OCI-LY1 (cell line): Measurements from ENCODE around the gene NUDT17.

Experiments
- H2AFZ ChIP-seq: fragments of 200-600 bp; sonication (generic), shearing (Covaris generic); 2 replicates; pipeline ENCODE4 v1.6.0; 2014; ENCODE audit warnings: antibody characterized with exemption, mild to moderate bottlenecking, low read length
- H3F3A ChIP-seq: fragments of 200-600 bp; sonication (generic), shearing (Covaris generic); 2 replicates; pipeline ENCODE4 v1.6.0; 2014; ENCODE audit warnings: mild to moderate bottlenecking, antibody characterized with exemption, low read length, moderate library complexity; ENCODE audit not compliant: insufficient read depth
- H3K27ac ChIP-seq: fragments of 200-600 bp; sonication (generic); 2 replicates; pipeline ENCODE4 v1.5.1; 2014; ENCODE audit warnings: low read length, mixed run types, mild to moderate bottlenecking, low read depth; ENCODE audit not compliant: poor library complexity, severe bottlenecking
- H3K27me3 ChIP-seq: fragments of 200-600 bp; sonication (generic); 2 replicates; pipeline ENCODE4 v1.6.0; 2014; ENCODE audit warnings: antibody characterized with exemption, mild to moderate bottlenecking, low read length, moderate library complexity; ENCODE audit not compliant: insufficient read depth
- H3K36me3 ChIP-seq: fragments of 200-600 bp; sonication (generic); 2 replicates; pipeline ENCODE4 v1.6.1; 2014; ENCODE audit warnings: mild to moderate bottlenecking, antibody characterized with exemption, low read length, moderate library complexity, mixed read lengths; ENCODE audit not compliant: insufficient read depth
- H3K4me1 ChIP-seq: fragments of 200-600 bp; sonication (generic); 2 replicates; pipeline ENCODE4 v1.5.1; 2014; ENCODE audit warnings: mild to moderate bottlenecking, low read length, moderate library complexity; ENCODE audit not compliant: insufficient read depth, severe bottlenecking
- H3K4me2 ChIP-seq: fragments of 200-600 bp; sonication (generic), shearing (Covaris generic); 2 replicates; pipeline ENCODE4 v1.6.1; 2014; ENCODE audit warnings: low read length
- H3K4me3 ChIP-seq: fragments of 200-600 bp; sonication (generic); 2 replicates; pipeline ENCODE4 v1.5.1; 2014; ENCODE audit warnings: low read length, low read depth, mild to moderate bottlenecking, mixed read lengths; ENCODE audit not compliant: poor library complexity, severe bottlenecking
- H3K79me2 ChIP-seq: fragments of 200-600 bp; shearing (Covaris generic); 2 replicates; pipeline ENCODE4 v1.6.1; 2016; ENCODE audit warnings: mixed run types, low read length, mixed read lengths; ENCODE audit not compliant: insufficient read depth
- H3K9ac ChIP-seq: fragments of 200-600 bp; sonication (generic), shearing (Covaris generic); 2 replicates; pipeline ENCODE4 v1.6.1; 2014; ENCODE audit warnings: mild to moderate bottlenecking, low read length, mixed read lengths
- H3K9me2 ChIP-seq: fragments of 200-600 bp; sonication (generic), shearing (Covaris generic); 2 replicates; pipeline ENCODE4 v1.6.1; 2014; ENCODE audit warnings: low read depth, mild to moderate bottlenecking, low read length, mixed read lengths
- H3K9me3 ChIP-seq: fragments of 200-600 bp; shearing (Covaris generic); 2 replicates; pipeline ENCODE4 v1.6.1; 2014; ENCODE audit warnings: low read length, mixed read lengths
- H4K20me1 ChIP-seq: fragments of 200-600 bp; sonication (generic), shearing (Covaris generic); 2 replicates; pipeline ENCODE4 v1.6.0; 2016; ENCODE audit warnings: mild to moderate bottlenecking, low read length; ENCODE audit not compliant: insufficient read depth
- CTCF ChIP-seq: fragments of 200-600 bp; sonication (generic), shearing (Covaris generic); IDR thresholded peaks from 2 replicates; pipeline ENCODE4 v1.5.1; 2017; ENCODE audit warnings: mild to moderate bottlenecking, antibody characterized with exemption, low read length, moderate library complexity, mixed read lengths
- EZH2 ChIP-seq: fragments of 200-600 bp; sonication (generic), shearing (Covaris generic); IDR thresholded peaks from 2 replicates; pipeline ENCODE4 v1.8.0; 2017; ENCODE audit warnings: borderline replicate concordance, mixed run types, mild to moderate bottlenecking, antibody characterized with exemption, low read length, moderate library complexity, mixed read lengths

Gene NUDT17

DNA sequence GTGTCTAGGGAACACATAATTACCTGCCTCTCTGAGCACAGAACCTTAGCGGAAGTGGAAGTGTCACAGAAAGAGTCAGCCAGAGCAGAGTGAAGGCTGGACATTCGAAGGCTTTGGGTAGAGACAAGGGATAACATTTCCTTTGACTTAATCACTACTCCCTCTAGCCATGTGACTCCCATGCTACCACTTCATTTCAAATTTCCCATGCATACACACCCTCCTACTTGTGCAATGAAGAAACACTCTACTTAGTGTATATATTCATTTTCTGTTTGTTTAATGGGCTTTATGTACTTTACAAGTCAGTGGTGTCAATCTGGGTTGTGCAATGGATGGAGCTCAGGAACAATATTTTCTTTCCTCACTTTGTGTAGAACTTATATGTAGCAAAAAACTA is 33.3 kb downstream of the NUDT17 start:
- Histone ChIP-seq H3K9ac (no peak overlapping the region), H3K9me2 (no peaks in the 10 kb centered on the region), H3K27me3 (peaks cover 4% of the 10 kb centered on the region; the same call in 1 of the 2 replicates), H3K36me3 (no peaks in the 10 kb centered on the region), H4K20me1 (no peaks in the 10 kb centered on the region), H3K4me3 (no peak overlapping the region), H3F3A (no peaks in the 10 kb centered on the region), H3K4me2 (no peak overlapping the region), H3K27ac (no peak overlapping the region), H2AFZ (no peak overlapping the region), H3K79me2 (no peaks in the 10 kb centered on the region), H3K9me3 (no peaks in the 10 kb centered on the region), H3K4me1 (no peaks in the 10 kb centered on the region)
- TF ChIP-seq CTCF: no peak

DNA sequence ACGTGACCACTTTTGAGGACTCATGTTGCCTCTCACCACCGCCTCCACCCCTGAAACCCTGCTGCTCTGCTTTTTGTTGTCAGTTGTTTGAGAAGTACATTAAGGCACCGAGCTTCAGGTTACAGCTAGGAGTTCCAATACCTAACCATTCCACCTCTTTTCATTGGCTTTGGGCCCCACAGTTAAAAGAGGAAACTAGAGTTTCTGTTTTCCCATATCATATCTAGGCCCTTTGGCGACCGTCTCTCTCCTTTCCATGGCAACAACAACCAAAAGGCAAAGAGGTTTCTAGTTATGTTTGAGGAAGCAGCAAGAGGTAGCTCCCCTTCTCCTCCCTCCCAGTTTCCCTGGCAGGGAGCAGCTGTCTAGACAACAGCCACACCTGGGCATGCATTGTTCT is 34.3 kb downstream of the NUDT17 start:
- Histone ChIP-seq H3K9me3 (no peaks in the 10 kb centered on the region), H3K9ac (no peak overlapping the region), H3K4me1 (no peaks in the 10 kb centered on the region), H3K79me2 (no peaks in the 10 kb centered on the region), H3F3A (no peaks in the 10 kb centered on the region), H3K27me3 (peaks cover 14% of the 10 kb centered on the region; the same call in 1 of the 2 replicates), H3K9me2 (no peaks in the 10 kb centered on the region), H4K20me1 (no peaks in the 10 kb centered on the region), H3K36me3 (no peaks in the 10 kb centered on the region), H3K27ac (no peak overlapping the region), H2AFZ (no peak overlapping the region), H3K4me2 (no peak overlapping the region), H3K4me3 (no peak overlapping the region)
- no peak for TF ChIP-seq EZH2

GRCh38 chr1:145884675-145885074 is 39.2 kb downstream of the NUDT17 start:
- peaks cover 19% of the 10 kb centered on the region; the same call in 1 of the 2 replicates for H3K27me3 ChIP-seq
- H4K20me1 ChIP-seq: no peaks in the 10 kb centered on the region
- H3K36me3 ChIP-seq: no peaks in the 10 kb centered on the region
- no peak overlapping the region for H2AFZ ChIP-seq
- peaks cover 7% of the 10 kb centered on the region for H3K4me1 ChIP-seq
- TF ChIP-seq CTCF (no peak), EZH2 (no peak)
- no peaks in the 10 kb centered on the region for H3K9me2 ChIP-seq
- H3K9ac ChIP-seq: no peak overlapping the region
- H3K4me2 ChIP-seq: no peak overlapping the region
- no peak overlapping the region for H3K4me3 ChIP-seq
- H3K79me2 ChIP-seq: no peaks in the 10 kb centered on the region
- H3F3A ChIP-seq: no peaks in the 10 kb centered on the region
- H3K9me3 ChIP-seq: no peaks in the 10 kb centered on the region
- H3K27ac ChIP-seq: no peak overlapping the region

- Histone ChIP-seq H2AFZ (no peak within 1 kb of the TSS), H3F3A (no peaks in the 10 kb centered on the region), H3K79me2 (no peaks in the 10 kb centered on the region), H3K9ac (no peak within 1 kb of the TSS; the same call in 1 of the 2 replicates), H4K20me1 (no peaks in the 10 kb centered on the region), H3K4me1 (peaks cover 7% of the 10 kb centered on the region), H3K9me3 (no peaks in the 10 kb centered on the region), H3K36me3 (no peaks in the 10 kb centered on the region), H3K27me3 (peaks cover 19% of the 10 kb centered on the region; the same call in 1 of the 2 replicates), H3K4me3 (peak within 1 kb of the TSS; percentile 63), H3K27ac (no peak within 1 kb of the TSS), H3K4me2 (peak within 1 kb of the TSS; percentile 75), H3K9me2 (no peaks in the 10 kb centered on the region)
- TF ChIP-seq EZH2 (no peak), CTCF (no peak)
These were observed 40.4 kb downstream of the NUDT17 start, which contains the start of gene ANKRD35 for GRCh38 chr1:145885738-145886287. Gene ANKRD35 (minus strand): TSS chr1:145885866. CDS start chr1:145885758, 108 bp downstream.
